Hepatic stellate cell (primary cell): Measurements from ENCODE around the gene ERCC2.
"Not testable (repeated sequence)": the region's sequence is repeated elsewhere in the genome, so short reads cannot be mapped to it uniquely, and the experiment has no call there.

Experiments used
- DNase-seq: peaks from one replicate; pipeline ENCODE4 v3.0.0; 2011; ENCODE audit warnings: low spot score

The ERCC2 gene

DNA sequence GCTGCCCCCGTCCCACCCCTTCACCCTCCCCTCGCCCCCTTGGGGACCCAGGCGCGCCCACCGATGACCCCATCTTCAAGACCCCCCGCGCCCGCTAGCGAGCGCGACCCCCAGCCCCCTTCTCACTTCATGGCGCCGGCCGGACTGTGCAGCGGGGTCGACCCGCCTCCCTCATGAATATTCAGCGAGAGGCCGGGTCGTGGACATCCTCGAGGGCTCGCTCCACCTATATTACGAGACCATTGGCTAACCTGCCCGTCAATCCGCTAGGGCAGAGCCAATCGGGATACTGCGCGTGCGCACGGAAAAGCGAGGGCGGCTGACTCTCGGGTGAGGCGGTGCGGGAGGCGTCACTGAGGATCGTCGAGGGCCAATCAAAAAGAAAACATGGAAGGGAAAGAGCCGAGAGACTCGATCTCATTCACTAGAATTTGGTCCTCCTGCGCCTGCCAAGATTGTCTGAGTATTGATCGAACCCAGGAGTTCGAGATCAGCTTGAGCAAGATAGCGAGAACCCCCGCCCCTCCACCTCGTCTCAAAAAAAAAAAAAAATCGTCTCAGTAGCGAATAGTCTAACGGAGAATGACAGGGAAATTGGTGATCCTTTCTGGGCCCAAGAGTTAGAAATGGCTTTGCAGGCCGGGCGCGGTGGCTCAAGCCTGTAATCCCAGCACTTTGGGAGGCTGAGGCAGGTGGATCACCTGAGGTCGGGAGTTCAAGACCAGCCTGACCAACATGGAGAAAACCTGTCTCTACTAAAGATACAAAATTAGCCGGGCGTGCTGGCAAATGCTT, at the start of gene ERCC2:
TSS of gene ERCC2 (minus strand) at position 164 of the 795 bp plus-strand sequence. CDS start at position 131, 33 bp downstream.
- DNase-seq: peak; percentile 100

DNA sequence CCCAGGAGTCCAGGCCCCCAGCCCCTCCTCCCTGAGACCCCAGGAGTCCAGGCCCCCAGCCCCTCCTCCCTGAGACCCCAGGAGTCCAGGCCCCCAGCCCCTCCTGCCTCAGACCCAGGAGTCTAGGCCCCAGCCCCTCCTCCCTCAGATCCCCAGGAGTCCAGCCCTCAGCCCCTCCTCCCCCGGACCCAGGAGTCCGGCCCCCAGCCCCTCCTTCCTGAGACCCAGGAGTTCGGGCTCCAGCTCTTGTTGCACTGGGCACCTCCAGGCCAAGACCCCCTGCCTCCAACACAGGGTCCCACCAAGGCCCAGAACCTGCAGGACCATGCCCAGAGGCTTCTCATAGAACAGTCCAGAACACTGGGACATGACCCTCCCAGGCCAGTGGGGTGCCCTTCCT, 49.5 kb upstream of the ERCC2 start:
- no peak for DNase-seq

- DNase-seq: no peak
These were observed 49.0 kb upstream of the ERCC2 start for GRCh38 chr19:45419396-45419795.

DNA sequence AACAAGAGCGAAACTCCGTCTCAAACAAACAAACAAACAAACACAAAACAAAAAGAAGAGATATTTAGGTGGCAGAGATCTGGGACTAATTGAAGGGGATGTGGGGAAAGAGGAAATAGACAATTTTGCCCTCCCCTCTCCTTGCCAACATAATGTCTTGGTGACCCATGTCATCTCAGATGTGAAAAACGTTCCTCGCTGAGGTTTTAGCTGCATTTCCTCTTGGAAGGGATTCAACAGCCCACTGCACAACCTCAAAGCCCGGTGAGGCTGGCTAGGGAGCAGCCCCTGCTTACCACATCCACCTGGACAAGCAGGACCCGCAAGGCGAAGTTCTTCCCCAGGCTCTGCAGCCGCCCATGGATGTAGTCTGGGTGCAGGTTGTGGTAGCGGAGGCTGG, 48.4 kb upstream of the ERCC2 start:
- DNase-seq: no peak

DNA sequence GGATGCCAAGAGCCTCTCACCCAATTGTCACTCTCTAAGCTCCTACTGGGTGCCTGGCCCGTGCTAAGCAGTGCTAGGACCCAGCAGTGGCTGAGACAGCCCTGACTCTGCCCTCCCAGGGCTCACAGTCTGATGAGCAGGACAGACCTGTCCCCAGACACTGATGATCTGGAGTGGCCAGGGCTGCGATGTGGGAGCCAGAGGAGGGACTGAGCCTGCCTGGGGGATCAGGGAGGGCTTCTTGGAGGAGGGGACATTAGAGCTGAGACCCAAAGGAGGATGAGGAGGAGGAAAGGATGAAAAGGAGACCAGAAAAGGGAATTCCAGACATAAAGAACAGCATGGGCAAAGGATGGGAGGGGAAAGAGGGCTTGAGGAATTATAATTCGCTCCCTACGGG, 46.8 kb upstream of the ERCC2 start:
- no peak for DNase-seq

- no peak for DNase-seq
These were observed 44.1 kb upstream of the ERCC2 start for GRCh38 chr19:45414468-45414867.

- no peak for DNase-seq
These were observed 43.1 kb upstream of the ERCC2 start for GRCh38 chr19:45413497-45413896.

DNA sequence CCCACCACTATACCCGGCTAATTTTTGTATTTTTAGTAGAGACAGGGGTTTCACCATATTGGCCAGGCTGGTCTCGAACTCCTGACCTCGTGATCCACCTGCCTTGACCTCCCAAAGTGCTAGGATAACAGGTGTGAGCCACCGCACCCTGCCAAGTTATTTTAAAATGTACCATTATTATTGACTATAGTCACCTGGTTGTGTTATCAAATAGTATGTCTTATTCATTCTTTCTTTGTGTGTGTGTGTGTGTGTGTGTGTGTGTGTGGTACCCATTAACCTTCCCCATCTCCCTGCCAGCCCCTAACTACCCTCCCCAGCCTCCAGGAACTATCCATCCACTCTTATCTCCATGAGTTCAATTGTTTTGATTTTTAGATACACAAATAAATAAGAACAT, 40.0 kb upstream of the ERCC2 start:
- not testable (repeated sequence) for DNase-seq

GRCh38 chr19:45409557-45409920, 39.2 kb upstream of the ERCC2 start:
- no peak for DNase-seq

- no peak for DNase-seq
These were observed 38.6 kb upstream of the ERCC2 start for GRCh38 chr19:45408830-45409556.

GRCh38 chr19:45408121-45408520, 37.7 kb upstream of the ERCC2 start:
- DNase-seq: no peak

DNA sequence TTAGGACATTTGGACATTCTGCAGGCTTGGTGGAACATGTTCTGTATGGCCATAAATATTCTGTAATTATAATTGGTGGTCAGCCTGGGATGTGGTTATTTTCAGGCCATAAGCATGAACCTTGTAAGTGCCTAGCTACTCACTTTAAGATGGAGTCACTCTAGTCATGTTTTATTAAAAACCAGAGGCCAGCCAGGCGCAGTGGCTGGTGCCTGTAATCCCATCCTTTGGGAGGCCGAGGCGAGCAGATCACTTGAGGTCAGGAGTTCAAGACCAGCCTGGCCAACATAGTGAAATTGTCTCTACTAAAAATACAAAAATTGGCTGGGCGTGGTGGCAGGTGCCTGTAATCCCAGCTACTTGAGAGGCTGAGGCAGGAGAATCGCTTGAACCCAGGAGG, 37.2 kb upstream of the ERCC2 start:
- not testable (repeated sequence) for DNase-seq

DNA sequence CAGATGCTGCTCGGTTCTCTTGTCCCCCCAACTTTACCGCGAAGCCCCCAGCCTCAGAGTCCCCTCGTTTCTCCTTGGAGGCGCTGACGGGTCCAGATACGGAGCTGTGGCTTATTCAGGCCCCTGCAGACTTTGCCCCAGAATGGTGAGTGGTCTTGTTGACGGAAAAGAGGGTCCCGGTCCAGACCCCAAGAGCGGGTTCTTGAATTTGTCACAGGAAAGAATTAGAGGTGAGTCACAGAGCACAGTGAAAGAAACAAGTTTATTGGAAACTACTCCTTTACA, 36.7 kb upstream of the ERCC2 start:
- DNase-seq: no peak

DNA sequence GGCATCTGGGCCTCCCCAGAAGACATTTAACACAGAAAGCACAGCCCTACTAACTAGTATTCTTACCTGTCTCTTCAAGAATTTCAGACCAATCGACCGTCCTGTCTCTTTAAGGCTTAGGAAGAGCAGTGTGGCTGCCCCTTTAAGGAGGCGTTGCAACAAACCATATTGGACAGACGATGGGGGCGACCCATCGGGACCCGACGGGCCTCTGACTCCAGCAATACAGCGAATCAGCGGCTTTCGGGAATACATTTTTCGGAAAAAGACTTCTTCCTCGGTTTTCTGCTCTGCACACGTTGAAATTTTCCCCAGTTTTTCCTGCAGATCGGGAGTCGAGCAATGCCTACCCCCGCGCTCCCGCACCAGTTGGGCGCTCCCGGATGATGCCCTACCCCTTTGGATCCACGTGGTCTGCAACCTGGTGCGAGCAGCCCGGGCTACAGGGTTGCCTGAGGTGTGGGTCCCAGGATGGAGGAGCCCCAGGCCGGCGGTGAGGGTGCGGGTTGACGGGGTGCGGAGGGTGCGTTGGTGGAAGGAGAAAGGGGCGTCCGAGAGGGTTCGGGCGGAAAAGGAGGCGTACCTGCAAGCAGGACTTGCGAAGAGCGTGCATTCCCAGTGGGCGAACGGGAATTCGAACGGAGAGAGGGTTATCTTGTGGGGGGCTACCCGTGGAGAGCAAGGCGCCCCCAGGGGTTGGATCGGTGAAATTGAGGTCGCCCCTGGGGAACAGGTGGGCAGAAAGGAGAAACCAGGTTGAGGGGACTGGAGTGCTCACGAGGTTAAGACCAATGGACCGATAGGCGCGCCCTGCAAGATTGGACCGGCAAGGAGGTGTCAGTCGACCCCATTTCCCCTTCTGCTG, 36.1 kb upstream of the ERCC2 start, which contains the start of gene POLR1G:
TSS of gene POLR1G (plus strand) at position 419 of the 865 bp plus-strand sequence. CDS start at position 472, 53 bp downstream.
- DNase-seq: peak; percentile 93

DNA sequence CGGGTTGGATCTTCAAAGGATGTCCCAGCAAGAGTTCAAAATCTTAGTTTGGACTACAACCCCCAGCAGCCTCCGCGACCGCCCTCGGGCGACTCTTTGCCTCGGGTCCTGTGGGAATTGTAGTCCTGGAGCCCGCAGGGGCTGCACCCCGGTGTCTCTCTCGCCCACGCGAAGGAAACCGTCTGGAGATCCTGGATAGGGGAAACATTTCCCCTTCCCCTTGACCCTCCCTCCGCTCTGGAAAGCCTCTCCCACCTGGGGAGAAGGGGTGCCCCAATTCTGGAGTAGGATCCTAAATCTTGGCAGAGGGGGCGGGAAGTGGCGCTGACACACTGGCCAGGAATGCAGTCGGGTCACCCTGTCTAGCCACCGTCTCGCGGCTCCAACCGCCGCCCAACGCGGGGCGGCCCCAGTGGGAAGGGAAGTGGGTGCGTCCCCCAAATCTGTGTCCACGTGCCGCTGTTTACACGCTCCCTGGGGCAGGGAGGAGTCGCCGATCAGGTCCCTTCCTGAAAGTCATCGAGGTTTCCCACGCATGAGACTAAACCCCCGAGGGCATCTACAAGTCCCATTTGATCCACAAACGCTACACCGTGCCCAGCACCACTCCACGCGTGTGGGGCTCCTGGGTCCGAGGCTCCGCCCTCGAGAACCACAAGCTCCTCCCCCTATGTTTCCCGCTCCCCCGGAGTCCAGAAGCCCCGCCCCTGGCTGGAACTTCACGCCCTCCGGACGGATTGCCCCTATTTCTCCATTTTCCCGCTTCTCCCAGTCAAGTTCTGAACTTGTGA, 35.3 kb upstream of the ERCC2 start:
- DNase-seq: peak; percentile 97

GRCh38 chr19:45404557-45405434, 34.4 kb upstream of the ERCC2 start, which contains the start of gene PPP1R13L:
Gene PPP1R13L (minus strand): TSS chr19:45405069. CDS start chr19:45398318, 6,751 bp downstream.
- no peak for DNase-seq

GRCh38 chr19:45403781-45404556, 33.6 kb upstream of the ERCC2 start:
- no peak for DNase-seq

DNA sequence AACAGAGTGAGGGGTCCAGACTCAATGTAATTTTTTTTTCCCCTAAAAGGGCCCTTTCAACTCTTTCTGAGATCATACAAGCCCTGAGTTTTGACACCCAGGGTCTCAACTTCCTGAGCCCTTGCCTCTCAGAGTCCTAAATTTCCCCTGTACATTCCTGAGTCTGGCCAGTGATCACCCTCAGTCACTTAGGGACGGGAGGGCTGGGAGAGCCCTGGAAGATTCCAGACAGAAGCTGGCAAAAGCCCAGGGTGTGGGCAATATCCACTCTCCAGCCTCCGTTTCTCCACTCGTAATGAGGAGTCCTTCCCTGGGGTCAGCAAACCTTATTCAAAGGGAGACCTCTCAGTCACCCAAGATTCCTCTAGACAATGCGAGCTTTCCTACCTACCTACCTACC, 32.9 kb upstream of the ERCC2 start:
- no peak for DNase-seq

DNA sequence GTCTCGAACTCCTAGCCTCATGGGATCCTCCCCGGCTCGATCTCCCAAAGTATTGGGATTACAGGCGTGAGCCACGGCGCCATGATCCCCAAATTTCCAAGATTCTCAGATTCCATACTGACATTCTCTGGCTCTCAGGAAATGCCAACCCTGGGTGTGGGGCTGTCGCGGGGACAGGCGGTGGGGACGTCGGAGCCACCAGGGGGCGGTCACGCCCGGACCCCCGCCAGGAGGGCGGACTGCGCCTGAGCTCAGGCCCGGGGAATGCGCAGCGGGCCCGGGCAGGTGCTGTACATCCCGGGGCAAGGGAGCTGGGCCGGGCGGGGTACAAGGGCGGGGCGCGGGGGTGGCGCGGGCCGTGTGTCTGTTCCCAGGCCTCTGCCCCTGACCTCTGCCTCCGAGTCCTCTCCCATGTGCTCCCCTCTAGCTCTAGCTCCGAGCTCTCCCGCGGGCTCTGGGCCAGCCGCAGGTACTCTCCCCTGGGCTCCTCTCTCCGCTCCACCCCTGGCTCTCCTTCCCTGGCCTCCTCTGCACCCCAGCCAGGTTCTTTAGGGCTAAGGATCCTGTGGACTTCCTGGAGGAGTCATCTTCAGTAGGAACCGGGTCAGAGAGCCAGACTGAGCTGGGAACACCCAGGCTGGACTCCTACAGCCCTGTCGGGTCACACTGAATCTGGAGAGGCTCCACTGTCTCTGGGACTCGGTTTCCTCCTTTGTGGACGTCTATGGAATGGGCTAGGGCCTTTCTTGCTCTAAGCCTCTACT, 32.1 kb upstream of the ERCC2 start:
- DNase-seq: peak; percentile 79
